DND-41 (cell line): ENCODE data around the gene KLF13.

Experiments
- ATAC-seq: fragments of 200-7000 bp; cut with Tn5 transposase; 3 replicates; pipeline ENCODE4 v1.9.1; 2021; ENCODE audit warnings: low read depth; ENCODE audit not compliant: insufficient read depth
- DNase-seq: peaks from one replicate; pipeline ENCODE4 v3.0.0-alpha.2; 2020
- H2AFZ ChIP-seq: 2 replicates; pipeline ENCODE4 v1.6.0; 2012; ENCODE audit warnings: low read depth, low read length
- H3K27ac ChIP-seq: 2 replicates; pipeline ENCODE4 v1.5.1; 2012; ENCODE audit warnings: low read length, inconsistent platforms
- H3K27me3 ChIP-seq: fragments of 200-600 bp; sonication (generic); 2 replicates; pipeline ENCODE4 v1.6.0; 2012; ENCODE audit warnings: low read length, mild to moderate bottlenecking, inconsistent platforms; ENCODE audit not compliant: insufficient read depth, poor library complexity
- H3K36me3 ChIP-seq: 2 replicates; pipeline ENCODE4 v1.5.1; 2012; ENCODE audit warnings: low read length, inconsistent platforms; ENCODE audit not compliant: insufficient read depth
- H3K4me1 ChIP-seq: 2 replicates; pipeline ENCODE4 v1.5.1; 2012; ENCODE audit warnings: mild to moderate bottlenecking, low read length; ENCODE audit not compliant: insufficient read depth
- H3K4me2 ChIP-seq: 2 replicates; pipeline ENCODE4 v1.6.0; 2012; ENCODE audit warnings: mild to moderate bottlenecking, moderate library complexity, low read length, inconsistent platforms; ENCODE audit not compliant: insufficient read depth
- H3K4me3 ChIP-seq, 2 experiments: fragments of 200-600 bp in 1 of 2; shearing (Covaris generic) in 1 of 2; 2 replicates each; pipeline ENCODE4 v1.5.1; 2012 to 2016; ENCODE audit warnings: inconsistent platforms in 2 of 2, low read length in 2 of 2, mild to moderate bottlenecking in 2 of 2, low read depth in 1 of 2, moderate library complexity in 1 of 2
- H3K79me2 ChIP-seq: 2 replicates; pipeline ENCODE4 v1.6.0; 2012; ENCODE audit warnings: low read length, inconsistent platforms; ENCODE audit not compliant: insufficient read depth
- H3K9ac ChIP-seq: 2 replicates; pipeline ENCODE4 v1.6.0; 2012; ENCODE audit warnings: low read depth, mild to moderate bottlenecking, inconsistent platforms, low read length, moderate library complexity
- H3K9me3 ChIP-seq: 2 replicates; pipeline ENCODE4 v1.5.1; 2012; ENCODE audit warnings: low read length, moderate library complexity, mild to moderate bottlenecking, inconsistent platforms; ENCODE audit not compliant: insufficient read depth, severe bottlenecking
- H4K20me1 ChIP-seq: 2 replicates; pipeline ENCODE4 v1.6.0; 2012; ENCODE audit warnings: low read length; ENCODE audit not compliant: insufficient read depth
- CTCF ChIP-seq: IDR thresholded peaks from 2 replicates; pipeline ENCODE4 v1.5.1; 2012; ENCODE audit warnings: borderline replicate concordance, low read length, moderate library complexity, mild to moderate bottlenecking; ENCODE audit not compliant: poor library complexity, severe bottlenecking; ENCODE audit errors: extremely low read depth
- EZH2 ChIP-seq: IDR thresholded peaks from 3 replicates; pipeline ENCODE4 v1.6.1; 2012; ENCODE audit warnings: borderline replicate concordance, low read depth, mild to moderate bottlenecking, moderate library complexity, low read length, inconsistent platforms; ENCODE audit not compliant: severe bottlenecking

Gene KLF13

GRCh38 chr15:31326875-31327668 lies 437 bp downstream of the KLF13 start:
- Histone ChIP-seq H3K4me2 (peak overlapping the region; percentile 81), H3K36me3 (peaks cover 28% of the 10 kb centered on the region), H3K79me2 (peaks cover 50% of the 10 kb centered on the region), H4K20me1 (peaks cover 40% of the 10 kb centered on the region), H3K4me3 (peak overlapping the region; percentile 47 to 72; a peak in 3 of 4 replicates), H2AFZ (peak overlapping the region; percentile 56; the same call in 1 of the 2 replicates), H3K27ac (peak overlapping the region; percentile 87), H3K4me1 (peaks cover 53% of the 10 kb centered on the region), H3K9ac (peak overlapping the region; percentile 88), H3K27me3 (no peaks in the 10 kb centered on the region), H3K9me3 (no peaks in the 10 kb centered on the region)
- TF ChIP-seq EZH2, result no peak
- TF ChIP-seq CTCF, result no peak
- DNase-seq (no peak), ATAC-seq (peak; percentile 34)

- no peaks in the 10 kb centered on the region for H3K9me3 ChIP-seq
- peak overlapping the region; percentile 49 for H2AFZ ChIP-seq
- DNase-seq (peak; percentile 77), ATAC-seq (peak; percentile 2; the same call in 1 of the 3 replicates)
- peaks cover 34% of the 10 kb centered on the region for H3K36me3 ChIP-seq
- peaks cover 58% of the 10 kb centered on the region for H3K79me2 ChIP-seq
- H4K20me1 ChIP-seq, result peaks cover 48% of the 10 kb centered on the region
- TF ChIP-seq EZH2 (no peak), CTCF (no peak)
- peak overlapping the region; percentile 62 to 72 for H3K4me3 ChIP-seq
- no peaks in the 10 kb centered on the region for H3K27me3 ChIP-seq
- peak overlapping the region; percentile 81 for H3K4me2 ChIP-seq
- H3K27ac ChIP-seq, result peak overlapping the region; percentile 79
- peaks cover 61% of the 10 kb centered on the region for H3K4me1 ChIP-seq
- H3K9ac ChIP-seq, result peak overlapping the region; percentile 88
Observed at GRCh38 chr15:31327669-31328427, 1.2 kb downstream of the KLF13 start.

DNA sequence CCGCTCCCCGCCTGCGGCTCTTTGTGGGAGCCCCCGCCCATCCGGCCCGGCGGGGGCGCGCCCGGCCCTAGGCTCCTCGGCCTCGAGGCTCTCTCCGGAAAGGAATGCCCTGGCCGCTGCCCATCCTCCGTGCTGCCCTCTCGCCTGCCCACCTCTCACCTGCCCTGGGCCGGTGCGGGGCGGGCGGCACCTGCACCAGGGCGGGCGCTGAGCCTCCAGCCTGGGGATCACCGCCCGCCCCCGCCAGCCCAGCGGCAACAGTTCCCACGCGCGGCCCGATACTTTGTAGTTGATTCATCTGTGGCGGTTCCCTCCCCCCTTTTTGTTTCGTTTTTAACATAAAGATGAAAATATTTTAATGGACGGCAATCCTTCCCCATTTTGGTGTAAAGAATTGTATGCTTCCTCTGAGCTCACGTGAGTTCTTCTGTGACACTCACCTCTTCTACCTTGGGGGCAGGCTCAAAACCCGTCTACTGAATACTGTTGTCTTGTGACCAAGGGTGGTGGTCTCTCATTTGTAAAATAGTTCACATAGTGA lies 1.9 kb downstream of the KLF13 start:
- Histone ChIP-seq H3K27ac (peak overlapping the region; percentile 79), H3K9me3 (no peaks in the 10 kb centered on the region), H3K9ac (peak overlapping the region; percentile 88), H3K4me3 (peak overlapping the region; percentile 62 to 72), H3K36me3 (peaks cover 34% of the 10 kb centered on the region), H3K4me2 (peak overlapping the region; percentile 81), H3K27me3 (no peaks in the 10 kb centered on the region), H3K79me2 (peaks cover 64% of the 10 kb centered on the region), H3K4me1 (peaks cover 62% of the 10 kb centered on the region), H2AFZ (peak overlapping the region; percentile 49), H4K20me1 (peaks cover 54% of the 10 kb centered on the region)
- no peak for ATAC-seq
- peak; percentile 48 for DNase-seq
- no peak for TF ChIP-seq CTCF
- no peak for TF ChIP-seq EZH2
